ENCODE measurements around the gene FCHSD2. TPM values are rescaled to one million over a fixed set of nuclear protein-coding genes. Genes with fewer than 3 reads are reported as not detected.

Gene FCHSD2
- total and polyA plus RNA-seq, 2 of the 8 experiments (the other 6 are each of a cell fraction or from before 2014, with no cell fraction given): 4.1 to 7.8 TPM

GRCh38 chr11:73019449-73019848 lies 122.7 kb downstream of the FCHSD2 start:
- Histone ChIP-seq H2AK5ac (ENCODE audit: low read depth, low read length) (no peak overlapping the region), H3K36me3 (ENCODE audit: control insufficient read depth in 2 of 4, insufficient read depth in 4 of 4, low read length in 3 of 4) (no peaks in the 10 kb centered on the region; a peak in 1 of 8 replicates), H3K56ac (replicated peaks; ENCODE audit: insufficient read length, low read depth, low read length) (no peak overlapping the region), H3K79me2 (ENCODE audit: control insufficient read depth in 1 of 2, insufficient read depth in 2 of 2, low read length in 2 of 2) (no peaks in the 10 kb centered on the region), H4K5ac (ENCODE audit: insufficient read length, low read depth, low read length) (no peak overlapping the region), H3K79me1 (ENCODE audit: low read depth, low read length) (no peaks in the 10 kb centered on the region), H2BK15ac (ENCODE audit: low read length) (no peak overlapping the region), H2BK120ac (replicated peaks; ENCODE audit: low read depth, low read length) (no peak overlapping the region), H3K4me2 (ENCODE audit: insufficient read depth in 1 of 2, low read depth in 2 of 2, low read length in 2 of 2) (no peak overlapping the region), H3K27ac (ENCODE audit: low read depth, low read length) (no peak overlapping the region), H3K4me1 (replicated peaks in 1 of 4; ENCODE audit: control insufficient read depth in 3 of 4, insufficient read depth in 4 of 4, low read length in 3 of 4) (peaks cover 0 to 2% (median 0%) of the 10 kb centered on the region in 4 experiments; a peak in 1 of 7 replicates), H4K8ac (ENCODE audit: extremely low read depth, insufficient read depth, low read length) (no peak overlapping the region), H2BK5ac (ENCODE audit: low read depth, low read length) (no peak overlapping the region), H3K23me2 (ENCODE audit: low read depth, low read length) (no peaks in the 10 kb centered on the region; the same call in 1 of the 2 replicates), H3K9me3 (ENCODE audit: insufficient read depth in 2 of 2, low read depth in 1 of 2, low read length in 1 of 2) (peaks cover 0 to 9% of the 10 kb centered on the region in 2 experiments; a peak in 2 of 4 replicates), H2BK12ac (ENCODE audit: low read depth, low read length) (no peak overlapping the region), H3K4ac (replicated peaks; ENCODE audit: insufficient read length, low read depth, low read length) (no peak overlapping the region), H4K20me1 (replicated peaks in 1 of 2; ENCODE audit: control insufficient read depth in 1 of 2, insufficient read depth in 2 of 2, low read length in 2 of 2) (peaks cover 0 to 1% of the 10 kb centered on the region in 2 experiments), H4K91ac (replicated peaks; ENCODE audit: insufficient read length, low read length) (no peak overlapping the region), H3K4me3 (ENCODE audit: extremely low read depth in 1 of 4, insufficient read depth in 2 of 4, low read depth in 3 of 4, low read length in 4 of 4) (no peak overlapping the region), H3K9ac (replicated peaks in 1 of 4; ENCODE audit: extremely low read depth in 1 of 4, low read depth in 3 of 4, low read length in 3 of 4) (no peak overlapping the region), H2AFZ (ENCODE audit: low read length) (no peak overlapping the region), H3K14ac (ENCODE audit: insufficient read length) (no peak overlapping the region), H3K27me3 (replicated peaks in 1 of 4; ENCODE audit: control insufficient read depth in 3 of 4, extremely low read depth in 1 of 4, insufficient read depth in 3 of 4, low read length in 3 of 4) (peaks cover 0 to 8% (median 6%) of the 10 kb centered on the region in 4 experiments; a peak in 3 of 7 replicates), H3K18ac (ENCODE audit: extremely low read depth, low read length) (no peak overlapping the region), H3K23ac (ENCODE audit: insufficient read length) (no peak overlapping the region), H2BK20ac (ENCODE audit: low read length) (no peak overlapping the region)
- DNase-seq (ENCODE audit: low read depth in 1 of 2, low spot score in 2 of 2): no peak
- ChIA-PET POLR2A (ENCODE audit: partially characterized antibody) (no interaction called here), CTCF (ENCODE audit: partially characterized antibody) (no interaction called here)
- no peak for FAIRE-seq
- TF ChIP-seq HDAC6 (IDR thresholded peaks at IDR 0.05; ENCODE audit: low read depth, low read length) (no peak), EP300 (IDR thresholded peaks at IDR 0.05; ENCODE audit: borderline replicate concordance in 1 of 2, low read depth in 2 of 2, low read length in 2 of 2) (no peak), MAFK (IDR thresholded peaks at IDR 0.05; ENCODE audit: low read depth, low read length) (no peak), ASH2L (IDR thresholded peaks at IDR 0.05; ENCODE audit: low read length) (no peak), SRF (IDR thresholded peaks at IDR 0.05; ENCODE audit: low read depth, low read length) (no peak), NANOG (IDR thresholded peaks at IDR 0.05; ENCODE audit: insufficient read depth, low read depth, low read length, poor library complexity, severe bottlenecking) (no peak), KDM5A (IDR thresholded peaks at IDR 0.05; ENCODE audit: low read length) (no peak), ATF2 (IDR thresholded peaks at IDR 0.05; ENCODE audit: low read length) (no peak), NRF1 (IDR thresholded peaks at IDR 0.05; ENCODE audit: low read depth, low read length) (no peak), ZNF274 (IDR thresholded peaks at IDR 0.05; ENCODE audit: borderline replicate concordance, extremely low read depth, low read length) (no peak), CHD1 (IDR thresholded peaks at IDR 0.05; ENCODE audit: low read depth, low read length) (no peak), SIX5 (IDR thresholded peaks at IDR 0.05; ENCODE audit: low read depth, low read length) (no peak), POU5F1 (IDR thresholded peaks at IDR 0.05; ENCODE audit: low read depth, low read length) (no peak)
